Activated B cell treated with CpG ODN at 0.5 μM for 24 hours (primary cell): ENCODE results near the gene SRGAP3. TPM values are rescaled to one million over a fixed set of nuclear protein-coding genes. Genes with fewer than 3 reads are reported as not detected.

Experiments used
- ATAC-seq: fragments of 200-7000 bp; cut with Tn5 transposase; one replicate; pipeline ENCODE4 v1.10.0; 2021; ENCODE audit warnings: low read depth, mild to moderate bottlenecking, moderate library complexity
- CTCF ChIA-PET: fragments of 350-600 bp; sonication (Branson Sonifier 250); formaldehyde crosslinking; loops from one replicate; lab custom pipeline; 2021; ENCODE audit warnings: antibody characterized with exemption; lab: Charles Lee
- POLR2A ChIA-PET: fragments of 350-600 bp; sonication (Branson Sonifier 250); formaldehyde crosslinking; loops from one replicate; lab custom pipeline; 2021; ENCODE audit warnings: antibody characterized with exemption; lab: Charles Lee
- DNase-seq: peaks from one replicate; pipeline ENCODE4 v3.0.0; 2022
- H3K27ac Mint-ChIP-seq: one replicate; pipeline ENCODE4 v1.8.0; 2020; ENCODE audit warnings: mixed read lengths
- H3K27me3 Mint-ChIP-seq: one replicate; pipeline ENCODE4 v1.8.0; 2021; ENCODE audit warnings: mixed read lengths
- H3K36me3 Mint-ChIP-seq: one replicate; pipeline ENCODE4 v1.8.0; 2021; ENCODE audit warnings: low read depth, mixed read lengths
- H3K4me1 Mint-ChIP-seq: one replicate; pipeline ENCODE4 v1.8.0; 2021; ENCODE audit warnings: mixed read lengths
- H3K4me3 Mint-ChIP-seq: one replicate; pipeline ENCODE4 v1.8.0; 2020; ENCODE audit warnings: mild to moderate bottlenecking, mixed read lengths
- H3K9me3 Mint-ChIP-seq: one replicate; pipeline ENCODE4 v1.8.0; 2020; ENCODE audit warnings: mixed read lengths
- CTCF ChIP-seq: fragments of 200-600 bp; IDR thresholded peaks from one replicate; pipeline ENCODE4 v1.8.0; 2022; ENCODE audit warnings: antibody characterized with exemption, mild to moderate bottlenecking
- intact Hi-C: fragments of 100-400 bp; cut with micrococcal nuclease; formaldehyde crosslinking; loops from one replicate; pipeline ENCODE4 v1.15.1; 2024
- total RNA-seq: library from RNA; stranded (reverse); gene quantifications from 2 replicates; pipeline ENCODE4 v1.2.3, GENCODE V29; 2022

SRGAP3 gene
- total RNA-seq, 1 donor from 2014 or later = 0.58 TPM

GRCh38 chr3:9015250-9015649 lies 234.2 kb downstream of the SRGAP3 start:
- POLR2A ChIA-PET = no interaction called here
- Mint-ChIP-seq H3K4me3 (no peak overlapping the region), H3K36me3 (no peaks in the 10 kb centered on the region), H3K27ac (no peak overlapping the region), H3K27me3 (peaks cover 2% of the 10 kb centered on the region), H3K9me3 (no peaks in the 10 kb centered on the region), H3K4me1 (no peaks in the 10 kb centered on the region)
- ATAC-seq (no peak), DNase-seq (no peak)
- TF ChIP-seq CTCF = no peak
- CTCF ChIA-PET = no interaction called here
- intact Hi-C loops = no loop called here

GRCh38 chr3:9013782-9014563 lies 235.5 kb downstream of the SRGAP3 start:
- Mint-ChIP-seq H3K9me3 (no peaks in the 10 kb centered on the region), H3K4me1 (no peaks in the 10 kb centered on the region), H3K36me3 (no peaks in the 10 kb centered on the region), H3K27me3 (peaks cover 2% of the 10 kb centered on the region), H3K27ac (no peak overlapping the region), H3K4me3 (no peak overlapping the region)
- intact Hi-C loops = no loop called here
- no peak for TF ChIP-seq CTCF
- ATAC-seq (no peak), DNase-seq (no peak)
- POLR2A ChIA-PET = no interaction called here
- CTCF ChIA-PET = no interaction called here

- no peaks in the 10 kb centered on the region for H3K9me3 Mint-ChIP-seq
- DNase-seq (no peak), ATAC-seq (no peak)
- intact Hi-C loops = no loop called here
- no peak overlapping the region for H3K27ac Mint-ChIP-seq
- TF ChIP-seq CTCF = no peak
- H3K4me1 Mint-ChIP-seq = no peaks in the 10 kb centered on the region
- no peaks in the 10 kb centered on the region for H3K36me3 Mint-ChIP-seq
- ChIA-PET POLR2A (no interaction called here), CTCF (no interaction called here)
- H3K27me3 Mint-ChIP-seq = no peaks in the 10 kb centered on the region
- no peak overlapping the region for H3K4me3 Mint-ChIP-seq
These were observed 236.9 kb downstream of the SRGAP3 start for GRCh38 chr3:9012521-9012920.

GRCh38 chr3:9009976-9010545 lies 239.4 kb downstream of the SRGAP3 start:
- Mint-ChIP-seq H3K27ac (no peak overlapping the region), H3K4me3 (no peak overlapping the region), H3K27me3 (no peaks in the 10 kb centered on the region), H3K36me3 (no peaks in the 10 kb centered on the region), H3K4me1 (no peaks in the 10 kb centered on the region), H3K9me3 (no peaks in the 10 kb centered on the region)
- CTCF ChIA-PET = no interaction called here
- POLR2A ChIA-PET = no interaction called here
- ATAC-seq = no peak
- no peak for DNase-seq
- intact Hi-C loops = no loop called here
- no peak for TF ChIP-seq CTCF

GRCh38 chr3:9008550-9009255 lies 240.7 kb downstream of the SRGAP3 start:
- TF ChIP-seq CTCF = no peak
- Mint-ChIP-seq H3K27ac (no peak overlapping the region), H3K4me3 (no peak overlapping the region)

More at GRCh38 chr3:9008550-9009255, 240.7 kb downstream of the SRGAP3 start:
- Mint-ChIP-seq H3K4me1 (no peaks in the 10 kb centered on the region), H3K27me3 (no peaks in the 10 kb centered on the region), H3K9me3 (no peaks in the 10 kb centered on the region), H3K36me3 (no peaks in the 10 kb centered on the region)
- CTCF ChIA-PET = no interaction called here
- POLR2A ChIA-PET = no interaction called here
- intact Hi-C loops = no loop called here
- DNase-seq (no peak), ATAC-seq (no peak)
